HL-60 (cell line): Measurements from ENCODE around the gene GALNT17.

Experiments used
- DNase-seq, 2 experiments: peaks; one replicate each; pipeline ENCODE4 v3.0.0-alpha.2; 2010 to 2020; ENCODE audit warnings: low read depth in 1 of 2, low spot score in 1 of 2
- H3K27ac ChIP-seq: fragments of 250-450 bp; sonication (Bioruptor Pico); replicated peaks from 2 replicates; pipeline ENCODE4 v1.5.1; 2020; ENCODE audit warnings: mild to moderate bottlenecking, moderate library complexity
- H3K27me3 ChIP-seq: fragments of 250-450 bp; sonication (Bioruptor Pico); 2 replicates; pipeline ENCODE4 v1.5.1; 2021; ENCODE audit warnings: mild to moderate bottlenecking, moderate library complexity; ENCODE audit not compliant: insufficient read depth, poor library complexity, severe bottlenecking
- H3K4me3 ChIP-seq: replicated peaks from 2 replicates; pipeline ENCODE4 v1.5.1; 2011; ENCODE audit warnings: mild to moderate bottlenecking, control low read depth, low read length; ENCODE audit not compliant: insufficient read depth
- GABPA ChIP-seq: IDR thresholded peaks from 2 replicates; pipeline ENCODE4 v1.6.1; 2012; ENCODE audit warnings: low read depth
- POLR2AphosphoS5 ChIP-seq: IDR thresholded peaks from 2 replicates; pipeline ENCODE4 v1.6.1; 2012; ENCODE audit warnings: low read depth
- SPI1 ChIP-seq: IDR thresholded peaks from 2 replicates; pipeline ENCODE4 v1.6.1; 2012; ENCODE audit warnings: low read depth, mild to moderate bottlenecking, borderline replicate concordance
- TF ChIP-seq, protein P1 (sequence below): IDR thresholded peaks from 2 replicates; pipeline ENCODE4 v1.6.1; 2012; ENCODE audit warnings: low read depth; ENCODE audit not compliant: insufficient replicate concordance
- TF ChIP-seq, protein P2 (sequence below): IDR thresholded peaks from one replicate; pipeline ENCODE4 v1.5.1; 2011; ENCODE audit warnings: low read length, control low read depth, inconsistent platforms; ENCODE audit not compliant: insufficient read depth

Gene GALNT17

DNA sequence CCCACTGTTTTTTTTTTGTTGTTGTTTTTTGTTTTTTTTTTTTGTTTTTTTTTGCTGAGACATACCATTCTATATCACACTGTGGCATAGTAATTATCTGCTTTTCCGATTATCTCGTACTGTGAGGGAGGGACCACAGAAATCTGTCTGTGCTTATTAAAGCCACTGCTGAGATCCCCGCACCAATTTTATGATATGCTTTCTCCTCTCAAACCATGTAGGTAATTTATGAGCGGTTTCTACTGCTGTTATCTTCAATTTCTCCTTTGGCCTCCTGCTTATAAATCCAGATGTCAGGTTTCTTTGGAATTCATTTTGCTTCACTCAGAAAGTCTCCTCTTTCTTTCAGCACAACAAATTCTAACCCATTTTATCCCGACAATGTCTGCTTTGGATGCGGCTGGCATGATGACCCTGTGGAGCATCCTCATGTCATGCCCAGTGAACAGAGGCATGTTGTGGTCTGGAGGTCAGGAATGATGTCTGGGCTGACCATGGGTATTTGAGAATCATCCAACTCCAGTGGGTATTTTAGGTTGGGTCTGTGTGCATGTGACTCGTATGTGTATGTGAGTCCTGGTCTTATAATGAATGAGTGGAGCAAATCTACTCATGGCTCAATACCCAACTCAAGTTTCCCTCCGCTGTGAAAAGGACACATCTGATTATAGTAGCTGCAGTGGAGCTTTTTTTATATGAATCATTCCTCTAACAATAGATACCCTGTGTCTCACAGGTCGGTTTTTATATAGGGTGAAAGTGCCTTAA, 213.4 kb downstream of the GALNT17 start:
- DNase-seq: no peak
- TF ChIP-seq, protein P1, sequence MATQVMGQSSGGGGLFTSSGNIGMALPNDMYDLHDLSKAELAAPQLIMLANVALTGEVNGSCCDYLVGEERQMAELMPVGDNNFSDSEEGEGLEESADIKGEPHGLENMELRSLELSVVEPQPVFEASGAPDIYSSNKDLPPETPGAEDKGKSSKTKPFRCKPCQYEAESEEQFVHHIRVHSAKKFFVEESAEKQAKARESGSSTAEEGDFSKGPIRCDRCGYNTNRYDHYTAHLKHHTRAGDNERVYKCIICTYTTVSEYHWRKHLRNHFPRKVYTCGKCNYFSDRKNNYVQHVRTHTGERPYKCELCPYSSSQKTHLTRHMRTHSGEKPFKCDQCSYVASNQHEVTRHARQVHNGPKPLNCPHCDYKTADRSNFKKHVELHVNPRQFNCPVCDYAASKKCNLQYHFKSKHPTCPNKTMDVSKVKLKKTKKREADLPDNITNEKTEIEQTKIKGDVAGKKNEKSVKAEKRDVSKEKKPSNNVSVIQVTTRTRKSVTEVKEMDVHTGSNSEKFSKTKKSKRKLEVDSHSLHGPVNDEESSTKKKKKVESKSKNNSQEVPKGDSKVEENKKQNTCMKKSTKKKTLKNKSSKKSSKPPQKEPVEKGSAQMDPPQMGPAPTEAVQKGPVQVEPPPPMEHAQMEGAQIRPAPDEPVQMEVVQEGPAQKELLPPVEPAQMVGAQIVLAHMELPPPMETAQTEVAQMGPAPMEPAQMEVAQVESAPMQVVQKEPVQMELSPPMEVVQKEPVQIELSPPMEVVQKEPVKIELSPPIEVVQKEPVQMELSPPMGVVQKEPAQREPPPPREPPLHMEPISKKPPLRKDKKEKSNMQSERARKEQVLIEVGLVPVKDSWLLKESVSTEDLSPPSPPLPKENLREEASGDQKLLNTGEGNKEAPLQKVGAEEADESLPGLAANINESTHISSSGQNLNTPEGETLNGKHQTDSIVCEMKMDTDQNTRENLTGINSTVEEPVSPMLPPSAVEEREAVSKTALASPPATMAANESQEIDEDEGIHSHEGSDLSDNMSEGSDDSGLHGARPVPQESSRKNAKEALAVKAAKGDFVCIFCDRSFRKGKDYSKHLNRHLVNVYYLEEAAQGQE: no peak
- TF ChIP-seq, protein P2, sequence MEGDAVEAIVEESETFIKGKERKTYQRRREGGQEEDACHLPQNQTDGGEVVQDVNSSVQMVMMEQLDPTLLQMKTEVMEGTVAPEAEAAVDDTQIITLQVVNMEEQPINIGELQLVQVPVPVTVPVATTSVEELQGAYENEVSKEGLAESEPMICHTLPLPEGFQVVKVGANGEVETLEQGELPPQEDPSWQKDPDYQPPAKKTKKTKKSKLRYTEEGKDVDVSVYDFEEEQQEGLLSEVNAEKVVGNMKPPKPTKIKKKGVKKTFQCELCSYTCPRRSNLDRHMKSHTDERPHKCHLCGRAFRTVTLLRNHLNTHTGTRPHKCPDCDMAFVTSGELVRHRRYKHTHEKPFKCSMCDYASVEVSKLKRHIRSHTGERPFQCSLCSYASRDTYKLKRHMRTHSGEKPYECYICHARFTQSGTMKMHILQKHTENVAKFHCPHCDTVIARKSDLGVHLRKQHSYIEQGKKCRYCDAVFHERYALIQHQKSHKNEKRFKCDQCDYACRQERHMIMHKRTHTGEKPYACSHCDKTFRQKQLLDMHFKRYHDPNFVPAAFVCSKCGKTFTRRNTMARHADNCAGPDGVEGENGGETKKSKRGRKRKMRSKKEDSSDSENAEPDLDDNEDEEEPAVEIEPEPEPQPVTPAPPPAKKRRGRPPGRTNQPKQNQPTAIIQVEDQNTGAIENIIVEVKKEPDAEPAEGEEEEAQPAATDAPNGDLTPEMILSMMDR: no peak
- TF ChIP-seq POLR2AphosphoS5 (no peak), GABPA (no peak), SPI1 (no peak)
- no peak overlapping the region for H3K4me3 ChIP-seq
- no peak overlapping the region for H3K27ac ChIP-seq
- H3K27me3 ChIP-seq: no peaks in the 10 kb centered on the region

DNA sequence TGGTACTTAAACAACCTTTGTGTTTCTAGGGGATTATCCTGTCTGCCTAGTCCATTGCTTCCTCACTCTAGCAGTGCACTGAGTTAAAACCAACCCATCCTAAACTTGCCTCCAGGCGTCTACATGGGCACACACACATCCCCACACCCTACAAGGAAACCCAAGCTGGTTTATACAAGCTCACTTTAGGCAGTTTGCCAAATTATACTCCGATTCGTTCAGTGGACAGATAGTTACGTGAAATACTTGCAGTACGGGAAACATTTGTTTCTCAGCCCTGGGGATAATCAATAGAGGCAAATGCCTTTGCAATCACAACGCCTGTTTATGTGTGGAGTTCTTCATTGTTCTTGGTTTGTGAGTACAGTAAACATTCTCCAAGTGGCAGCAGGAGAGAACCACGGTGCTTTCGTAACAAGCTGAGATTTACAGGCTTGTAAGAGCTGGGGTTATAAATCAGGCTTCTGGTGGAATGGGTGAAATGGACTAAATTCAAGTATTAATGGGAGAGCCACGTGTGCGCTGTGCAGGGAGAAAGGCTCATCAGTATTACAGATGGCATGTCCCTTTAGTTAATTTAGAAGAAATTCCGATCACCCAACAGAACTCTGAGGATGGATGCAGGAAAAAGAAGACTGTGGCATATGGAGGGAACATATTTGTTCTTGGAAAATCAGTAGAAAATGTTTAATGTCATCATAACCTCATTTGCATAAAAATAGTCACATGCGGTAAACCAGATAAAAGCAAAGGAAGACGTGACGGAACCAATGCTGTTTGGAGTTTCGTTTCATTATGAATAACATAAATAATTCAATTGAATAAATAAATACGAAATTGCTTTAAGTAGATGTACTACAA, 217.1 kb downstream of the GALNT17 start:
- H3K27ac ChIP-seq: no peak overlapping the region
- H3K4me3 ChIP-seq: no peak overlapping the region
- TF ChIP-seq POLR2AphosphoS5 (no peak), SPI1 (no peak), GABPA (no peak)
- TF ChIP-seq, protein P2: no peak
- TF ChIP-seq, protein P1: no peak
- no peak for DNase-seq
- no peaks in the 10 kb centered on the region for H3K27me3 ChIP-seq

DNA sequence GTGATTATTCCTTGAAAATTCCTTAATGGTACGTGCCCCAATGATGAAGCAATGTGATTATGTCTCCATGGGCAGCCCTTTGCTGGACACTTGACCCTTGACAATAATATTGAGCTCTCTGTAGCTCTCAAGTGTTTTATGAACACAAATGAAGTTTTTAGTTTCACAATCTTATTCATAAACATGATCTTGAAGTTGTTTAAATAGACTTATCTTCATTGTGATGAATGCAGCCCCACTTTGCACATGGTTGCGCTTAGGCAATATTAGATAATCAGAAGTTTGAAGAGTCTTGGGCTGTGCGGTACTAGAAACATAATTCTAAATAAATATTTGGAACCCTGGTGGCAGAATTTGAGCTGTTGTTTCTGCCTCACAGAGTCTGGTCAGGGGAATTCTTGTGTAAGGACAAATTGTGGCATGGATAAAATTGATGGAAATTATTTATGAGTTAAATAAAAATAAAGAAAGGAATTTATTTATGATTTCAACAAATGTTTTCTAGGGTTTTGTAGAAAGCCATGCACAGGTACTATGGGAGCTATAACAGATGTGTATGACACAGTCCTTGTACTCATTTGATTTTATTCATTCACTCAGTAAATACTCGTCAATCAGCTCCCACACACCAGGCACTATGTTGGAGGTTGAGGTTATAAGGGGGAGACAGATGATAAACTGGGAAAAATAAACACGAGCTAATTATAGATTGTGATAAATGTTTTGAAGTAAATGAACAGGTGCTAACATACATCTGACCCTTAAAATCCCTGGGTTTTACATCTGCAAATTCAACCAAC, 217.9 kb downstream of the GALNT17 start:
- no peaks in the 10 kb centered on the region for H3K27me3 ChIP-seq
- no peak overlapping the region for H3K27ac ChIP-seq
- no peak for DNase-seq
- no peak overlapping the region for H3K4me3 ChIP-seq
- TF ChIP-seq, protein P1: no peak
- TF ChIP-seq SPI1 (no peak), GABPA (no peak), POLR2AphosphoS5 (no peak)
- TF ChIP-seq, protein P2: no peak
